ENCODE measurements around the gene MYOD1.

The MYOD1 gene

GRCh38 chr11:17700991-17701390 is 18.4 kb upstream of the MYOD1 start:
- no peak for DNase-seq (ENCODE audit: low read depth in 2 of 2, low spot score in 1 of 2)

GRCh38 chr11:17702876-17703275 is 16.5 kb upstream of the MYOD1 start:
- DNase-seq (ENCODE audit: low read depth in 2 of 2, low spot score in 1 of 2): no peak

GRCh38 chr11:17703951-17704350 is 15.4 kb upstream of the MYOD1 start:
- DNase-seq (ENCODE audit: low read depth in 2 of 2, low spot score in 1 of 2): no peak

- no peak for DNase-seq (ENCODE audit: low read depth in 2 of 2, low spot score in 1 of 2)
Observed at GRCh38 chr11:17707830-17708229, 11.5 kb upstream of the MYOD1 start.

- no peak for DNase-seq (ENCODE audit: low read depth in 2 of 2, low spot score in 1 of 2)
Observed at GRCh38 chr11:17711836-17712235, 7.5 kb upstream of the MYOD1 start.

- DNase-seq (ENCODE audit: low read depth in 2 of 2, low spot score in 1 of 2): no peak
Observed at GRCh38 chr11:17713851-17714250, 5.5 kb upstream of the MYOD1 start.

- DNase-seq (ENCODE audit: low read depth in 2 of 2, low spot score in 1 of 2): no peak
Observed at GRCh38 chr11:17714356-17714854, 5.0 kb upstream of the MYOD1 start.

- DNase-seq (ENCODE audit: low read depth in 2 of 2, low spot score in 1 of 2): no peak
Observed at GRCh38 chr11:17714870-17715269, 4.5 kb upstream of the MYOD1 start.

- DNase-seq (ENCODE audit: low read depth in 2 of 2, low spot score in 1 of 2): no peak
Observed at GRCh38 chr11:17716807-17717206, 2.6 kb upstream of the MYOD1 start.

GRCh38 chr11:17718015-17718414 is 1.4 kb upstream of the MYOD1 start:
- DNase-seq (ENCODE audit: low read depth in 2 of 2, low spot score in 1 of 2): no peak

- DNase-seq (ENCODE audit: low read depth in 2 of 2, low spot score in 1 of 2): no peak
Observed at GRCh38 chr11:17718510-17718962, 835 bp upstream of the MYOD1 start.

GRCh38 chr11:17719938-17720795 is 796 bp downstream of the MYOD1 start:
- DNase-seq (ENCODE audit: low read depth in 2 of 2, low spot score in 1 of 2): no peak

- no peak for DNase-seq (ENCODE audit: low read depth in 2 of 2, low spot score in 1 of 2)
Observed at GRCh38 chr11:17720796-17721171, 1.4 kb downstream of the MYOD1 start.

GRCh38 chr11:17721242-17721999 is 2.0 kb downstream of the MYOD1 start:
- DNase-seq (ENCODE audit: low read depth in 2 of 2, low spot score in 1 of 2): no peak

GRCh38 chr11:17722000-17722643 is 2.8 kb downstream of the MYOD1 start:
- DNase-seq (ENCODE audit: low read depth in 2 of 2, low spot score in 1 of 2): no peak

GRCh38 chr11:17724020-17724908 is 4.9 kb downstream of the MYOD1 start:
- DNase-seq (ENCODE audit: low read depth in 2 of 2, low spot score in 1 of 2): no peak

- DNase-seq (ENCODE audit: low read depth in 2 of 2, low spot score in 1 of 2): no peak
Observed at GRCh38 chr11:17725174-17725573, 5.8 kb downstream of the MYOD1 start.

- DNase-seq (ENCODE audit: low read depth in 2 of 2, low spot score in 1 of 2): no peak
Observed at GRCh38 chr11:17730137-17730536, 10.8 kb downstream of the MYOD1 start.

- peak in 1 of 2 donors; percentile 12 for DNase-seq (ENCODE audit: low read depth in 2 of 2, low spot score in 1 of 2)
Observed at GRCh38 chr11:17730608-17731462, 11.5 kb downstream of the MYOD1 start.

GRCh38 chr11:17733261-17733660 is 13.9 kb downstream of the MYOD1 start:
- no peak for DNase-seq (ENCODE audit: low read depth in 2 of 2, low spot score in 1 of 2)
